HG03354 (cell line): Measurements from ENCODE around the gene PLA1A.
A peak's percentile ranks its signal among the peaks of the same experiment; 100 is the strongest.
"Not testable (repeated sequence)": the region's sequence is repeated elsewhere in the genome, so short reads cannot be mapped to it uniquely, and the experiment has no call there.

Source experiments
- ATAC-seq: cut with Tn5 transposase; IDR thresholded peaks from one replicate; pipeline ENCODE4 v1.9.1; 2021; ENCODE audit warnings: mild to moderate bottlenecking; ENCODE audit not compliant: unreplicated experiment, poor library complexity, severe bottlenecking

PLA1A gene

GRCh38 chr3:119571688-119572087 is 26.0 kb upstream of the PLA1A start:
- no peak for ATAC-seq

GRCh38 chr3:119575507-119575906 is 22.2 kb upstream of the PLA1A start:
- ATAC-seq = no peak

DNA sequence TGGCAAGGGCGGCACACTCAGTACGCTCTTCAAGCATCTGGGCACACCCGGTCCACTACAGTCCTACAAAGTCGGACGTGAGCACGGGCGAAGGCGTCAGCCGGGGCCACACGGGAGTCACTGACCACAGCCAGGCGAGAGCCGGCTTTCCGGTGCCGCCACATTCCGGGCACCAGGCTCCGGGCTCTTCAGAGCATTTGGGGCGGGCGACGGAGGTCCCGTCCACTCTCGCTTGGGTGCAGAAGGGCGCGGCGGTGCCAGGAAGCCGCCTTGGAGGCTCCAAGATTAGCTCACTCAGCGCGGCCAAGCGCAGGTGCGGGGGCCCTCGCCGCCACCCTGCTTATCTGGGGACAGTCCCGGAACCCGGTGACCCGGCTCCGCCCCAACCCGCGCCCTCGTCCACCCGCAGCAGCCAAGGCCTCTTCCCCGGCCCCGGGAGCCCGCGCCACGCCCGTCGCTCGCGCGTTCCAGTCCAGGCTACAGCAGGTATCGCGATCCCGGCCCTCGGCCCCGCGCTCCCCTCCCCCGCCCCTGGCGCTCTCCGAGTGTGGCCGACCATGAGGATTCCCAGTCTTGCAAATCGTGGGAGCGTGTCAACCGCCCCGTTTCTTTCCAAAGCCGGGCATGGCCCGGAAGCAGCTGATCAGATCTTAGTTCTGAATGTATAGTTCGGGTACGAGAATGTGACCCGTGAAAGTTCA is 18.2 kb upstream of the PLA1A start, which contains the start of gene ADPRH:
TSS of gene ADPRH (plus strand) at position 127 of the 701 bp plus-strand sequence. CDS start 2,678 bp downstream, outside the sequence.
- peak; percentile 66 for ATAC-seq

GRCh38 chr3:119580067-119580760 is 17.5 kb upstream of the PLA1A start:
- ATAC-seq = peak; percentile 85

GRCh38 chr3:119582178-119582577 is 15.5 kb upstream of the PLA1A start:
- no peak for ATAC-seq

DNA sequence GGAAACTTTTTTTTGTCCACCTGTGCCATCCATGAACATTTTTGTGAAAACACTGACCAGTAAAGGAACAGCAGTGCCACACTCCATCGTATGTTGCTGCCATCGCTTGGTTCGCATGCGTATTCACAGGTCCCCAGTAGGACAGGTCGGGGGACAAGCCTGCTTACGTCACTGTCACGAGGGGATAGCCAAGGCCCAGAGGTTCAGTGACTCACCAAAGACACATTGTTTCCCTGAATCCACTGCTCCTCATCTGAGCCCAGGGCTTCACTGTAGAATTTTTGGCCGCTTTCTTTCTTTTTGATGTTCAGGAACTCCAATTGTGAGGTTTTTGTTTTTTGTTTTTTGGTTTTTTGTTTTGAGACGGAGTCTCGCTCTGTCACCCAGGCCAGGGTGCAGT is 12.5 kb upstream of the PLA1A start:
- ATAC-seq = no peak

- ATAC-seq = no peak
Measured at GRCh38 chr3:119585856-119586570, 11.7 kb upstream of the PLA1A start.

DNA sequence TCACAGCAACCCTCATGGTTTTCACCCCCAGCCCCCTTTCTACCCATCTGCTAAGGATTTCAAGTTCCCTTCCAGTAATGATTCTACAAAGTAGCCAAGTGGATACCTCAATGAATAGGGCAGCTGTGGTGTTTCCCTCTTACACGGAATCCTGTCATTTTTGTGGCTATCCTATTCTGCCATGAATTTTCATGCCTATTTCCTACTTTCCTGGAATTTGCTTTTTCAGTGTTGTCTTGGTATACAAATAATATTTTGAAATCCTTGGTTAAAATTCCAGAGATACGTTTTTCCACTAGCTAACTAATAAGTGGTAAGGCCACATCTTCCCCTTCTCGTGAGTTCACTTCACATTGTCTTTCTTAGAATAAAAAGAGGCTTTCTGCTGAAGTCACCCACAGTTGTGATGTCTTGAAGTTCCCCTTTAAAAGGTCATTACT is 10.9 kb upstream of the PLA1A start:
- no peak for ATAC-seq

DNA sequence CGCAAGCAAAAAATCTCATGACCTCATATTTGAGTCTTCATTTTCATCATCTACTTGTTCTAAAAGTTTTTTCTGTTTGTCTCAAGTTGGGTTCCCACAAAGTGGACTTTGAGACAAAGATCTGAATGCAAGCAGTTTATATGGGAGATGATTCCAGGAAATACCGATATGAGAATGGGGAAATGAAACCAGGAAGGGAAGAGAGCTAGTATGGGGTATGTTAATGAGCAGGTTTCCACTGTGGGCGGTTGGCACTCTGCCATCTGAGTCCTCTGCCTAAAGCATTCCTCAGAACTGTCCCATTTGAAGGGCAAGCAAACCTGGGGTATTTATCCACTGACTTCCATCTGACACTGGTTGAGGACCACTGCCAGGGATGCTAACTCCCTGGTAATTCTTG is 9.6 kb upstream of the PLA1A start:
- ATAC-seq = no peak

DNA sequence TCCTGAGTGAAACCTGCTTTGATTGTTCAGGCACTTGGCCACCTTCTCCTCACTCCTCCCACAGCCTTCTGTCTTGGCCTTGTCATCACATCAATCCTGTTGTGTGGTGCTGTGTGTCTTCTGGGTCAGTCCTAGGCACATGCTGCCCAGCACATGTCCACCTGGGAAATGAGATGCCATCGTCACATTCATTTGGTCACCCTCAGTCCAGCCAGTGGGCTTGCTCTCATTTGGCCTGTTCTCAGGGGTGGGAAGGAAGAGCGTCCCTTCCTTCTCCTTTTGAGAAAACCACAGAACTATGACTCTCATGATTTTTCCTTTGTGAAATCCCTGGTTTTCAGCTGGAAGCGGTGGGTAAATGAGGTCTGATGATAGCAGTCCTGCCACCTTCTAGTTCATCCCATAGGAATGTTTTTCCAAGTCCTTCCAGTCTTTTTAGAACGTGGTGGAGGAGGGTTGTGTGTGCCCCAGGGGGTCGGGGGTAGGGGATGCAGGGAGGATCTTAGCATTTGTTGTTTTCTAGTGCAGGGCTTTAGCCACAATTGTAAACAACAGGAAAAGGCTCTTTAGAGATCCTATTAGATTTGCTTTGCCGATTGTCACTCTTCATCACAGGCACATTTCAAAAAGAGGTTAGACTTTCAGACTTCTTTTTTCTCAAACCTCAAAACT is 8.4 kb upstream of the PLA1A start:
- ATAC-seq = no peak

GRCh38 chr3:119590706-119591105 is 7.0 kb upstream of the PLA1A start:
- ATAC-seq = no peak

DNA sequence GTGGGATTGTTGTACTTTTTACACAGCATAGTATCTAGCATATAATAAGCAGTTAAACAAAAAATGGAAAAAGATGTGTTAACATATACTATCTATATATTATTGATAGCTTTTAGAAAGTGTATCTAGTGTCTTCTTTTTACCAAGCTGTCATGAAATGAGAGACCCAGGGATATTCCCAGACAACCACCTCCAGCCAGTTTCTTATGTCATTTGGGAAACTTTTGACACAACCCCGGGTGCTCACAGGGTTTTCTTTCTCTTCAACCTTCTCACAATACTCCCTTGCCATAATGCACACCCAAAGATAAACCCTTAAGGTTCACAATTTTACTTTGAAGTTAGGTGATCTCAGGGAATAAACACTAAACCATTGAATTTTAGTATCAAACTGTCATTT is 4.8 kb upstream of the PLA1A start:
- ATAC-seq = no peak

GRCh38 chr3:119594066-119594465 is 3.6 kb upstream of the PLA1A start:
- ATAC-seq = no peak

GRCh38 chr3:119594929-119595328 is 2.8 kb upstream of the PLA1A start:
- ATAC-seq = not testable (repeated sequence)

- ATAC-seq = no peak
Measured at GRCh38 chr3:119595639-119596334, 1.9 kb upstream of the PLA1A start.

DNA sequence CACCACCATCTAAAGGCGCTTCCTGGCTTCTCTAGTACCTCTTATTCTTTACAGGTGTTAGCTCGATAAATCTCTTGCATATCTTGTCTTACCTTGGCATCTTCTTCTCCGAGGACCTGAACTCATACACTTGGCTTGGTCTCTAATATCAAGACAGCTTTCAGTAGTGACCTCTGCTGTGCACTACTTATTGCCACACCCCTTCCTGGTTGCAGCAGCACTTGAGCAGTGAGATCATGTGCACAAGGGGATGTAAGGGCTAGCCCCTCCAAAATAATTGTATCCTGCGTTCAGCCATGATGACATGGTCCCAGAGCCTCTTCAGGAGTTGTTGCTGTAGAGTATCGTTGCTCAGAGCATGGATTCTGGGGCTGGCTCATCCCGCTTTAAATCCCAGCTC is 1.3 kb upstream of the PLA1A start:
- ATAC-seq = no peak

- peak; percentile 49 for ATAC-seq
Measured at GRCh38 chr3:119598410-119599098, 869 bp downstream of the PLA1A start.

- no peak for ATAC-seq
Measured at GRCh38 chr3:119599558-119600174, 2.0 kb downstream of the PLA1A start.

GRCh38 chr3:119600732-119601131 is 3.0 kb downstream of the PLA1A start:
- peak; percentile 75 for ATAC-seq
